ENCODE data around the gene SDC1.

DNA sequence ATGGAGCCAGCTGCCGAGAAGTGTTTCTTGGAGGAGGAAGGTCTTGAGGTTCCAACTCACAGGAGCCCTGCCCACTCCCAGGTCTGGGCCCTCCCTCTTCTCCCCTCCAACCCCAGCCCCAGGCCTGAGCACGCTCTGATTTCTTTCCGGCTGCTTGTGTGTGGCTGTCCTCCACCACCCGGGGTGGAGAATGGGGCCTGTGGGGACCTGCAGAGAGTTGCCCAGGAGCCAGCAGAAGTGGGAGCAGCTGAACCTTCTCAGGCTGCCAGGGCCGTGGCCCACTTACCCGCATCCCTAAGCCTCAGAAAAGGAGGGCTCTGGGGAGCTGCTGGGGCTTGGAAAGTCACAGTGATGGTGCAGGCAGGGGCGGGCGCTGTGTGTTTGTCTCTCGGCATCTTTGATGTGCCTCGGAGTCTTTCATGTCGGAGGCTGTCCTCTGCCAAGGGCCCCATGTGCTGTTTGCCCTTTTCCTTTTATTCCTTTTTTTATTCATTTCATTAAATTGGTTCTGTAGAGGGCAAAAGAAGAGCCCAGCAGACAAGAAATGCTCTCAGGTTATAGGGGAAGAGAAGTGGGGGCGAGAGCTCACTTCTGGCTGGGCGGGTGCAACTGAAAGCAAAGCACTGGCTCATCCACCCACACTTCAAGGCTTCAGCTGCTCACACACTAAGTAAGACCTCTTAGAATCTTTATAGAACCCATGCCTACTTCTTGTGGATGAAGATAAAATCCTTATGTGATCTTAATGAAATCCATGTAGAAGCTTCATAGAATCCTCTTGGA lies 52.5 kb downstream of the SDC1 start:
- TF ChIP-seq, protein P1, sequence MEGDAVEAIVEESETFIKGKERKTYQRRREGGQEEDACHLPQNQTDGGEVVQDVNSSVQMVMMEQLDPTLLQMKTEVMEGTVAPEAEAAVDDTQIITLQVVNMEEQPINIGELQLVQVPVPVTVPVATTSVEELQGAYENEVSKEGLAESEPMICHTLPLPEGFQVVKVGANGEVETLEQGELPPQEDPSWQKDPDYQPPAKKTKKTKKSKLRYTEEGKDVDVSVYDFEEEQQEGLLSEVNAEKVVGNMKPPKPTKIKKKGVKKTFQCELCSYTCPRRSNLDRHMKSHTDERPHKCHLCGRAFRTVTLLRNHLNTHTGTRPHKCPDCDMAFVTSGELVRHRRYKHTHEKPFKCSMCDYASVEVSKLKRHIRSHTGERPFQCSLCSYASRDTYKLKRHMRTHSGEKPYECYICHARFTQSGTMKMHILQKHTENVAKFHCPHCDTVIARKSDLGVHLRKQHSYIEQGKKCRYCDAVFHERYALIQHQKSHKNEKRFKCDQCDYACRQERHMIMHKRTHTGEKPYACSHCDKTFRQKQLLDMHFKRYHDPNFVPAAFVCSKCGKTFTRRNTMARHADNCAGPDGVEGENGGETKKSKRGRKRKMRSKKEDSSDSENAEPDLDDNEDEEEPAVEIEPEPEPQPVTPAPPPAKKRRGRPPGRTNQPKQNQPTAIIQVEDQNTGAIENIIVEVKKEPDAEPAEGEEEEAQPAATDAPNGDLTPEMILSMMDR (IDR thresholded peaks at IDR 0.05): no peak
- TF ChIP-seq POLR2A (IDR thresholded peaks at IDR 0.05): no peak
